AG10803 (cell line): ENCODE measurements around the gene RPS15.

Source experiments
- DNase-seq: peaks from one replicate; pipeline ENCODE4 v3.0.0; 2010; ENCODE audit warnings: low read depth
- H3K4me3 ChIP-seq: 2 replicates; pipeline ENCODE4 v1.5.1; 2011; ENCODE audit warnings: mild to moderate bottlenecking, low read length, control low read depth
- CTCF ChIP-seq: conservative IDR thresholded peaks from 2 replicates; pipeline ENCODE4 v1.5.1; 2011; ENCODE audit warnings: mild to moderate bottlenecking, low read length, control low read depth, inconsistent platforms

Gene RPS15

GRCh38 chr19:1427221-1427920 is 10.8 kb upstream of the RPS15 start:
- H3K4me3 ChIP-seq = no peak overlapping the region
- DNase-seq = no peak
- TF ChIP-seq CTCF = no peak

- H3K4me3 ChIP-seq = no peak overlapping the region
- no peak for TF ChIP-seq CTCF
- DNase-seq = no peak
Observed at GRCh38 chr19:1428738-1429391, 9.3 kb upstream of the RPS15 start.

GRCh38 chr19:1429750-1430149 is 8.4 kb upstream of the RPS15 start:
- DNase-seq = no peak
- no peak for TF ChIP-seq CTCF
- H3K4me3 ChIP-seq = no peak overlapping the region

- no peak for TF ChIP-seq CTCF
- DNase-seq = no peak
- no peak overlapping the region for H3K4me3 ChIP-seq
Observed at GRCh38 chr19:1430246-1430645, 8.0 kb upstream of the RPS15 start.

- no peak for TF ChIP-seq CTCF
- H3K4me3 ChIP-seq = no peak overlapping the region
- DNase-seq = no peak
Observed at GRCh38 chr19:1431759-1432506, 6.3 kb upstream of the RPS15 start.

GRCh38 chr19:1432507-1432887 is 5.7 kb upstream of the RPS15 start:
- no peak for TF ChIP-seq CTCF
- no peak overlapping the region for H3K4me3 ChIP-seq
- no peak for DNase-seq
